ENCODE measurements around the gene DCLRE1C.
"Not testable (repeated sequence)": the region's sequence is repeated elsewhere in the genome, so short reads cannot be mapped to it uniquely, and the experiment has no call there.

DCLRE1C gene

GRCh38 chr10:14952851-14953423 lies 959 bp downstream of the DCLRE1C start:
- peak; percentile 15 for TF ChIP-seq CTCF (conservative IDR thresholded peaks at IDR 0.05; ENCODE audit: low read depth, low read length)
- H3K4me3 ChIP-seq (ENCODE audit: low read length) = peak overlapping the region; percentile 84
- no peak for DNase-seq (ENCODE audit: low read depth)

- H3K4me3 ChIP-seq (ENCODE audit: low read length) = no peak overlapping the region
- no peak for DNase-seq (ENCODE audit: low read depth)
- TF ChIP-seq CTCF (conservative IDR thresholded peaks at IDR 0.05; ENCODE audit: low read depth, low read length) = no peak
Measured at GRCh38 chr10:14949291-14949690, 4.6 kb downstream of the DCLRE1C start.

GRCh38 chr10:14947268-14947667 lies 6.6 kb downstream of the DCLRE1C start:
- no peak overlapping the region for H3K4me3 ChIP-seq (ENCODE audit: low read length)
- no peak for TF ChIP-seq CTCF (conservative IDR thresholded peaks at IDR 0.05; ENCODE audit: low read depth, low read length)
- no peak for DNase-seq (ENCODE audit: low read depth)

GRCh38 chr10:14945108-14945507 lies 8.8 kb downstream of the DCLRE1C start:
- no peak for DNase-seq (ENCODE audit: low read depth)
- no peak for TF ChIP-seq CTCF (conservative IDR thresholded peaks at IDR 0.05; ENCODE audit: low read depth, low read length)
- no peak overlapping the region for H3K4me3 ChIP-seq (ENCODE audit: low read length)

- not testable (repeated sequence) for H3K4me3 ChIP-seq (ENCODE audit: low read length); DNase-seq (ENCODE audit: low read depth)
Measured at GRCh38 chr10:14942950-14943338, 11.0 kb downstream of the DCLRE1C start.

- H3K4me3 ChIP-seq (ENCODE audit: low read length); DNase-seq (ENCODE audit: low read depth): not testable (repeated sequence)
Measured at GRCh38 chr10:14942147-14942949, 11.5 kb downstream of the DCLRE1C start.

GRCh38 chr10:14938971-14939370 lies 14.9 kb downstream of the DCLRE1C start:
- not testable (repeated sequence) for DNase-seq (ENCODE audit: low read depth); H3K4me3 ChIP-seq (ENCODE audit: low read length)

GRCh38 chr10:14936584-14936983 lies 17.3 kb downstream of the DCLRE1C start:
- no peak overlapping the region for H3K4me3 ChIP-seq (ENCODE audit: low read length)
- DNase-seq (ENCODE audit: low read depth) = no peak
- no peak for TF ChIP-seq CTCF (conservative IDR thresholded peaks at IDR 0.05; ENCODE audit: low read depth, low read length)
